Gastroesophageal sphincter (tissue), 4 donors: ENCODE results near the gene DNM3. TPM values are rescaled to one million over a fixed set of nuclear protein-coding genes. Genes with fewer than 3 reads are reported as not detected.

ENCODE experiments used
- ATAC-seq: fragments of 150-250 bp; one replicate; pipeline ENCODE4 v1.9.1; 2016; ENCODE audit warnings: mild to moderate bottlenecking, moderate library complexity
- H3K27ac ChIP-seq, 4 donors: fragments of 200-600 bp; sonication (generic) in 3 of 4; 1 replicate in 3 of 4; 2 replicates in 1 of 4; pipeline ENCODE4 v1.5.1; 2016 to 2019
- H3K27me3 ChIP-seq: fragments of 200-600 bp; sonication (generic); one replicate; pipeline ENCODE4 v1.5.1; 2019
- H3K36me3 ChIP-seq, 2 donors: fragments of 200-600 bp; sonication (generic); one replicate each; pipeline ENCODE4 v1.5.1; 2019; ENCODE audit warnings: control low read depth in 1 of 2
- H3K4me1 ChIP-seq, 3 donors: fragments of 200-600 bp; sonication (generic); 1 replicate in 2 of 3; 2 replicates in 1 of 3; pipeline ENCODE4 v1.5.1; 2016 to 2019; ENCODE audit warnings: control low read depth in 2 of 3
- H3K4me3 ChIP-seq, 2 donors: fragments of 200-600 bp; sonication (generic); one replicate each; pipeline ENCODE4 v1.5.1; 2019; ENCODE audit warnings: mild to moderate bottlenecking in 1 of 2, moderate library complexity in 1 of 2
- H3K9me3 ChIP-seq, 3 donors: fragments of 200-600 bp; sonication (generic); one replicate each; pipeline ENCODE4 v1.5.1; 2017 to 2019; ENCODE audit warnings: control low read depth in 2 of 3
- CTCF ChIP-seq, 4 experiments: fragments of 200-600 bp in 2 of 4; fragments of 450-650 bp in 2 of 4; sonication (generic) in 1 of 4; IDR thresholded peaks; one replicate each; pipeline ENCODE4 v1.5.1; 2017 to 2019; ENCODE audit warnings: antibody characterized with exemption in 4 of 4, mild to moderate bottlenecking in 2 of 4, moderate library complexity in 2 of 4
- EP300 ChIP-seq: sonication (generic); formaldehyde crosslinking; IDR thresholded peaks from one replicate; pipeline ENCODE4 v1.6.1; 2017; ENCODE audit warnings: antibody characterized with exemption, mild to moderate bottlenecking
- POLR2A ChIP-seq, 2 donors: fragments of 450-650 bp; IDR thresholded peaks; one replicate each; pipeline ENCODE4 v1.6.1; 2017; ENCODE audit warnings: antibody characterized with exemption in 2 of 2, mild to moderate bottlenecking in 2 of 2, moderate library complexity in 1 of 2
- POLR2AphosphoS5 ChIP-seq: sonication (generic); formaldehyde crosslinking; IDR thresholded peaks from one replicate; pipeline ENCODE4 v1.6.1; 2017; ENCODE audit warnings: antibody characterized with exemption
- WGBS, 2 donors: methylation state at CpG; one replicate each; pipeline ENCODE4 v1.1.5; 2018; ENCODE audit warnings: low coverage in 1 of 2; 5-methylcytosine and 5-hydroxymethylcytosine counted together
- total RNA-seq, 4 donors: library from RNA; depleted of rRNA; stranded (reverse); fragments of >200 nt; gene quantifications; one replicate each; pipeline ENCODE4 v1.1.0, GENCODE V29; 2016

DNM3 gene
- total RNA-seq, 4 donors from 2014 or later: 1.9 to 5.0 (median 3.9) TPM

DNA sequence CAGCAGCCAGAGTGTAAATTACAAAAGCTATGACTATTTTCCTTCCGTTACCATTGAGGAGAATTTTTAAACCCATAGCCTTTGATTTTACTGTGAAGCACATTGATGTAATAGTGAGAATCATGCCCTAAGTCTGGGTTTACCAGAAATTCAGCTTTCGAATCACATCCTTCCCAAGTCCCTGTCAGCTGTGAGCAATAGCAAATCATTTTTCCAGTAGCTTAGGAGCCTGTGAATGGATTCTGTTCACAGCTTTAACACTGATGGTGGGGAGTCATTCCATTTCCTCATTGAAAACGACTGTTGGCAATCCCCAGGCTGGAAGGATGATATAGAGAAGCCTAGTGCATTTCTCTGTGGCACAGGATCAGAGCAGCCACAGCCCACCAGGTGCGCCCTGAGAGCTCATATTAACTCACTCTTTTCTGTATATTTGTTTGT lies 497.0 kb downstream of the DNM3 start:
- Histone ChIP-seq H3K27ac (no peak overlapping the region), H3K9me3 (no peaks in the 10 kb centered on the region), H3K27me3 (no peaks in the 10 kb centered on the region), H3K36me3 (no peaks in the 10 kb centered on the region), H3K4me3 (no peak overlapping the region), H3K4me1 (peaks cover 0 to 6% (median 1%) of the 10 kb centered on the region in 3 donors)
- no peak for ATAC-seq
- WGBS, 2 donors: 75 to 79% methylated on average over 3 to 4 of the region's 4 CpGs
- TF ChIP-seq POLR2A (IDR thresholded peaks at IDR 0.05) (no peak), POLR2AphosphoS5 (no peak), EP300 (no peak), CTCF (IDR thresholded peaks at IDR 0.05) (no peak)

DNA sequence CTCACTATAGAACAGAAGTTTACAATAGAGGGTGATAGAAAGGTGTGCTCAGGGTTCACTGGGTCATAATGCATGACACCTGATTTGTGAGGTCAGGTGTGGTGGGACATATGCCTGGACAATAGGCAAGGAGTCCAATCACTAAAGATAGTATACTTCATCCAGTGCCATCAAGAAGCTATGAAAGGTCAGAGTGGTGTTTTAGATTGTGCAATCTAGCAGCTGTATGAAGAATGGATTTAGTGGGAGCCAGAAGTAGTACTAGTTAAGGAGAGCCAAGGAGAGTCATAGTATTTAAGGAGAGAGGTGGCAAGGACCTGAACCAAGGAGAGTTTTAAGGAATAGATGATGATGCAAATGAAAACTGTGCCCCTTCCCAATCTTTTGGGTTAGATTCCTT lies 498.5 kb downstream of the DNM3 start:
- Histone ChIP-seq H3K27ac (no peak overlapping the region), H3K4me1 (peaks cover 8 to 22% (median 13%) of the 10 kb centered on the region in 3 donors), H3K27me3 (no peaks in the 10 kb centered on the region), H3K36me3 (no peaks in the 10 kb centered on the region), H3K9me3 (no peaks in the 10 kb centered on the region), H3K4me3 (no peak overlapping the region)
- TF ChIP-seq CTCF (IDR thresholded peaks at IDR 0.05) (no peak), POLR2A (IDR thresholded peaks at IDR 0.05) (no peak), EP300 (no peak), POLR2AphosphoS5 (no peak)
- no peak for ATAC-seq

DNA sequence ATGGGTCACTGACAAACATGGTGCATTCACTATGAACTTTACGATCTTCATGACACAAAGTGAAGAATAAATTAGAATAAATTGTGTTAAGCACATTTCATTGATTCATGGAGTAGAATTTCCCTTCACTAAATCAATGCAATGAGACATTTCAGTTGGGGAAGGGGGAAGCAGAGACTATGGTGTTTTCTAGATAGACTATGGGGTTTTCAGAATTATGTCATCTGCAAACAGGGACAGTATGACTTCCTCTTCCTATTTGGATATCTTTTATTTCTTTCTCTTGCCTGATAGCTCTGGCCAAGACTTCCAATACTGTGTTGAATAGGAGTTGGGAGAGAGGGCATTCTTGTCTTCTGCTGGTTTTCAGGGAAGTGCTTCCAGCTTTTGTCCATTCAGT lies 499.2 kb downstream of the DNM3 start:
- WGBS, 2 donors: 80 to 100% methylated on average over 1 of the region's 1 CpG
- H3K27ac ChIP-seq: no peak overlapping the region
- no peak overlapping the region for H3K4me3 ChIP-seq
- H3K9me3 ChIP-seq: no peaks in the 10 kb centered on the region
- TF ChIP-seq POLR2A (IDR thresholded peaks at IDR 0.05): no peak
- no peak for TF ChIP-seq CTCF (IDR thresholded peaks at IDR 0.05)
- no peak for TF ChIP-seq POLR2AphosphoS5
- TF ChIP-seq EP300: no peak
- no peak for ATAC-seq
- H3K4me1 ChIP-seq: peaks cover 8 to 27% (median 13%) of the 10 kb centered on the region in 3 donors
- H3K36me3 ChIP-seq: no peaks in the 10 kb centered on the region
- no peaks in the 10 kb centered on the region for H3K27me3 ChIP-seq

- no peaks in the 10 kb centered on the region for H3K36me3 ChIP-seq
- H3K9me3 ChIP-seq: no peaks in the 10 kb centered on the region
- H3K4me1 ChIP-seq: peaks cover 8 to 27% (median 13%) of the 10 kb centered on the region in 3 donors
- no peaks in the 10 kb centered on the region for H3K27me3 ChIP-seq
- no peak overlapping the region for H3K27ac ChIP-seq
- ATAC-seq: no peak
- no peak for TF ChIP-seq CTCF (IDR thresholded peaks at IDR 0.05)
- no peak for TF ChIP-seq POLR2AphosphoS5
- no peak for TF ChIP-seq EP300
- no peak for TF ChIP-seq POLR2A (IDR thresholded peaks at IDR 0.05)
- no peak overlapping the region for H3K4me3 ChIP-seq
- WGBS, 2 donors: 89 to 96% methylated on average over 4 of the region's 4 CpGs
These were observed 500.4 kb downstream of the DNM3 start for GRCh38 chr1:172341697-172342096.

GRCh38 chr1:172342584-172343239 lies 501.4 kb downstream of the DNM3 start:
- Histone ChIP-seq H3K4me3 (no peak overlapping the region), H3K36me3 (no peaks in the 10 kb centered on the region), H3K27me3 (no peaks in the 10 kb centered on the region), H3K9me3 (peaks cover 0 to 4% (median 0%) of the 10 kb centered on the region in 3 donors), H3K27ac (peak overlapping the region in 3 of 4 donors; percentile 58 to 71 (median 70)), H3K4me1 (peaks cover 8 to 27% (median 13%) of the 10 kb centered on the region in 3 donors)
- no peak for ATAC-seq
- no peak for TF ChIP-seq EP300
- no peak for TF ChIP-seq CTCF (IDR thresholded peaks at IDR 0.05)
- no peak for TF ChIP-seq POLR2AphosphoS5
- no peak for TF ChIP-seq POLR2A (IDR thresholded peaks at IDR 0.05)
- WGBS, 2 donors: 77 to 87% methylated on average over 4 of the region's 4 CpGs
